WTC11 (cell line): Measurements from ENCODE around the gene CCDC28B. TPM values are rescaled to one million over a fixed set of nuclear protein-coding genes. Genes with fewer than 3 reads are reported as not detected.

Experiments
- ATAC-seq: fragments of 200-7000 bp; cut with Tn5 transposase; 2 replicates; pipeline ENCODE4 v1.10.0; 2021; ENCODE audit warnings: mild to moderate bottlenecking, moderate library complexity
- CTCF ChIA-PET: fragments of 300-600 bp; sonication (Branson Sonifier 250); formaldehyde crosslinking; loops from one replicate; lab custom pipeline; 2021; ENCODE audit warnings: antibody characterized with exemption; lab: Charles Lee
- POLR2A ChIA-PET: fragments of 350-600 bp; sonication (Branson Sonifier 250); formaldehyde crosslinking; loops from one replicate; lab custom pipeline; 2021; ENCODE audit warnings: antibody characterized with exemption; lab: Charles Lee
- DNase-seq: peaks from one replicate; pipeline ENCODE4 v3.0.0; 2021; ENCODE audit warnings: low spot score
- H3K27ac Mint-ChIP-seq: 2 replicates; pipeline ENCODE4 v1.8.0; 2021; ENCODE audit warnings: mixed read lengths
- H3K27me3 Mint-ChIP-seq: 2 replicates; pipeline ENCODE4 v1.8.0; 2021; ENCODE audit warnings: low read depth, mild to moderate bottlenecking, moderate library complexity, mixed read lengths
- H3K36me3 Mint-ChIP-seq: 2 replicates; pipeline ENCODE4 v1.8.0; 2021; ENCODE audit warnings: mixed read lengths
- H3K4me1 Mint-ChIP-seq: 2 replicates; pipeline ENCODE4 v1.8.0; 2022; ENCODE audit warnings: mixed read lengths
- H3K4me3 Mint-ChIP-seq: 2 replicates; pipeline ENCODE4 v1.8.0; 2021; ENCODE audit warnings: mild to moderate bottlenecking, moderate library complexity, mixed read lengths
- H3K9me3 Mint-ChIP-seq: 2 replicates; pipeline ENCODE4 v1.8.0; 2021; ENCODE audit warnings: mixed read lengths
- ATF3 ChIP-seq: sonication (generic); formaldehyde crosslinking; conservative IDR thresholded peaks from 2 replicates; pipeline ENCODE4 v1.8.1; 2022; ENCODE audit warnings: mild to moderate bottlenecking, missing genetic modification reagents
- CREM ChIP-seq: sonication (generic); formaldehyde crosslinking; IDR thresholded peaks from 2 replicates; pipeline ENCODE4 v1.8.1; 2022; ENCODE audit warnings: mild to moderate bottlenecking, missing genetic modification reagents, moderate library complexity
- CTCF ChIP-seq: fragments of 200-600 bp; IDR thresholded peaks from 2 replicates; pipeline ENCODE4 v1.8.0; 2022; ENCODE audit warnings: antibody characterized with exemption
- E2F1 ChIP-seq: sonication (generic); formaldehyde crosslinking; IDR thresholded peaks from 2 replicates; pipeline ENCODE4 v1.8.0; 2022; ENCODE audit warnings: mild to moderate bottlenecking, missing genetic modification reagents
- E2F5 ChIP-seq: sonication (generic); formaldehyde crosslinking; IDR thresholded peaks from 2 replicates; pipeline ENCODE4 v1.8.1; 2022; ENCODE audit warnings: mild to moderate bottlenecking, moderate library complexity, missing genetic modification reagents
- FOXJ3 ChIP-seq: sonication (generic); formaldehyde crosslinking; IDR thresholded peaks from 2 replicates; pipeline ENCODE4 v1.9.0; 2021; ENCODE audit warnings: missing genetic modification reagents, mild to moderate bottlenecking, borderline replicate concordance
- FOXP1 ChIP-seq: sonication (generic); formaldehyde crosslinking; IDR thresholded peaks from 2 replicates; pipeline ENCODE4 v1.8.0; 2022; ENCODE audit warnings: missing genetic modification reagents, mild to moderate bottlenecking, moderate library complexity, borderline replicate concordance
- GABPB1 ChIP-seq: sonication (generic); formaldehyde crosslinking; IDR thresholded peaks from 2 replicates; pipeline ENCODE4 v1.8.1; 2023; ENCODE audit warnings: mild to moderate bottlenecking, missing genetic modification reagents
- GRHL2 ChIP-seq: fragments of 250-450 bp; sonication (Bioruptor Pico); IDR thresholded peaks from 2 replicates; pipeline ENCODE4 v1.8.0; 2022; ENCODE audit warnings: mild to moderate bottlenecking, moderate library complexity; ENCODE audit not compliant: insufficient replicate concordance, severe bottlenecking
- HMGA2 ChIP-seq: fragments of 250-450 bp; sonication (Bioruptor Pico); IDR thresholded peaks from 2 replicates; pipeline ENCODE4 v1.4.0; 2021; ENCODE audit warnings: mild to moderate bottlenecking, moderate library complexity
- JAZF1 ChIP-seq: fragments of 250-450 bp; sonication (Bioruptor Pico); IDR thresholded peaks from 2 replicates; pipeline ENCODE4 v1.9.0; 2021; ENCODE audit warnings: moderate library complexity, mild to moderate bottlenecking, inconsistent platforms
- NR2C2 ChIP-seq: sonication (generic); formaldehyde crosslinking; IDR thresholded peaks from 2 replicates; pipeline ENCODE4 v1.8.0; 2022; ENCODE audit warnings: mild to moderate bottlenecking, missing genetic modification reagents
- NR3C1 ChIP-seq: sonication (generic); formaldehyde crosslinking; conservative IDR thresholded peaks from 2 replicates; pipeline ENCODE4 v1.8.1; 2023; ENCODE audit warnings: low read depth, mild to moderate bottlenecking, missing genetic modification reagents
- OVOL2 ChIP-seq: fragments of 250-450 bp; sonication (Bioruptor Pico); IDR thresholded peaks from 2 replicates; pipeline ENCODE4 v1.9.0; 2021; ENCODE audit warnings: mild to moderate bottlenecking, borderline replicate concordance
- PRRX2 ChIP-seq: fragments of 250-450 bp; sonication (Bioruptor Pico); IDR thresholded peaks from 2 replicates; pipeline ENCODE4 v1.8.0; 2021; ENCODE audit warnings: mild to moderate bottlenecking
- RELA ChIP-seq: sonication (generic); formaldehyde crosslinking; IDR thresholded peaks from 2 replicates; pipeline ENCODE4 v1.8.1; 2022; ENCODE audit warnings: missing genetic modification reagents, mild to moderate bottlenecking, borderline replicate concordance
- RORB ChIP-seq: fragments of 250-450 bp; sonication (Bioruptor Pico); IDR thresholded peaks from 2 replicates; pipeline ENCODE4 v1.9.0; 2021; ENCODE audit warnings: mild to moderate bottlenecking
- SMAD4 ChIP-seq: sonication (generic); formaldehyde crosslinking; IDR thresholded peaks from 2 replicates; pipeline ENCODE4 v1.8.0; 2022; ENCODE audit warnings: mild to moderate bottlenecking, missing genetic modification reagents
- SOX15 ChIP-seq: fragments of 250-450 bp; sonication (Bioruptor Pico); IDR thresholded peaks from 2 replicates; pipeline ENCODE4 v1.9.0; 2021; ENCODE audit warnings: mild to moderate bottlenecking
- SP1 ChIP-seq: sonication (generic); formaldehyde crosslinking; conservative IDR thresholded peaks from 2 replicates; pipeline ENCODE4 v1.8.1; 2022; ENCODE audit warnings: missing genetic modification reagents
- TP53 ChIP-seq: sonication (generic); formaldehyde crosslinking; IDR thresholded peaks from 2 replicates; pipeline ENCODE4 v1.8.1; 2023; ENCODE audit warnings: mild to moderate bottlenecking, missing genetic modification reagents
- ZNF512 ChIP-seq: sonication (generic); formaldehyde crosslinking; IDR thresholded peaks from 2 replicates; pipeline ENCODE4 v1.8.1; 2022; ENCODE audit warnings: missing genetic modification reagents, borderline replicate concordance
- ZNF532 ChIP-seq: fragments of 250-450 bp; sonication (Bioruptor Pico); IDR thresholded peaks from 2 replicates; pipeline ENCODE4 v1.9.0; 2021; ENCODE audit warnings: mild to moderate bottlenecking, borderline replicate concordance
- total RNA-seq: library from RNA; stranded (reverse); gene quantifications from 3 replicates; pipeline ENCODE4 v1.2.3, GENCODE V29; 2021

Gene CCDC28B
- total RNA-seq, 1 experiment from 2014 or later: 34.4 TPM

GRCh38 chr1:32224285-32224684, 23.9 kb downstream of the CCDC28B start:
- CTCF ChIA-PET: interaction anchor here (3.5 kb wide), 1 partner anchor 25 kb away, joined by 23 read pairs; no protein-coding TSS in a partner anchor
- H3K4me3 Mint-ChIP-seq: peak overlapping the region; percentile 95
- TF ChIP-seq ZNF512 (CRISPR knock-in tag) (no peak), RORB (CRISPR knock-in tag) (no peak), TP53 (CRISPR knock-in tag) (no peak), PRRX2 (CRISPR knock-in tag) (no peak), ATF3 (no peak), SP1 (no peak), FOXP1 (no peak), GABPB1 (CRISPR knock-in tag) (no peak)
- no peak for DNase-seq
- no peak for ATAC-seq
- H3K27me3 Mint-ChIP-seq: no peaks in the 10 kb centered on the region
- POLR2A ChIA-PET: no interaction called here
- H3K9me3 Mint-ChIP-seq: no peaks in the 10 kb centered on the region
- peaks cover 39% of the 10 kb centered on the region for H3K36me3 Mint-ChIP-seq
- H3K4me1 Mint-ChIP-seq: peaks cover 13% of the 10 kb centered on the region
- peak overlapping the region; percentile 33; the same call in 1 of the 2 replicates for H3K27ac Mint-ChIP-seq

GRCh38 chr1:32228771-32229170, 28.4 kb downstream of the CCDC28B start:
- no peak for DNase-seq
- Mint-ChIP-seq H3K27ac (no peak overlapping the region), H3K4me3 (no peak overlapping the region), H3K4me1 (peaks cover 5% of the 10 kb centered on the region), H3K36me3 (peaks cover 62% of the 10 kb centered on the region), H3K27me3 (no peaks in the 10 kb centered on the region), H3K9me3 (no peaks in the 10 kb centered on the region)
- ATAC-seq: no peak
- no peak for TF ChIP-seq OVOL2 (CRISPR knock-in tag)
- TF ChIP-seq E2F5 (CRISPR knock-in tag): no peak
- TF ChIP-seq NR3C1 (CRISPR knock-in tag): no peak
- no peak for TF ChIP-seq FOXJ3 (CRISPR knock-in tag)
- no peak for TF ChIP-seq E2F1 (CRISPR knock-in tag)
- no peak for TF ChIP-seq RORB (CRISPR knock-in tag)
- no peak for TF ChIP-seq SOX15
- TF ChIP-seq CTCF: no peak
- TF ChIP-seq ZNF532 (CRISPR knock-in tag): no peak
- TF ChIP-seq RELA (CRISPR knock-in tag): no peak
- no peak for TF ChIP-seq GRHL2
- no peak for TF ChIP-seq CREM (CRISPR knock-in tag)
- TF ChIP-seq NR2C2 (CRISPR knock-in tag): no peak
- no peak for TF ChIP-seq HMGA2 (CRISPR knock-in tag)
- no peak for TF ChIP-seq JAZF1 (CRISPR knock-in tag)
- no peak for TF ChIP-seq SMAD4
- ChIA-PET CTCF (no interaction called here), POLR2A (no interaction called here)
